Immature natural killer cell (primary cell): ENCODE data around the gene SAMD7. TPM values are rescaled to one million over a fixed set of nuclear protein-coding genes. Genes with fewer than 3 reads are reported as not detected.

Experiments used
- DNase-seq, 3 donors: peaks; one replicate each; pipeline ENCODE4 v3.0.0; 2022; ENCODE audit warnings: mixed read lengths in 1 of 3
- H3K27ac Mint-ChIP-seq, 6 donors: one replicate each; pipeline ENCODE4 v1.8.0; 2020; ENCODE audit warnings: mixed read lengths in 6 of 6, mild to moderate bottlenecking in 5 of 6, inconsistent platforms in 4 of 6, moderate library complexity in 3 of 6
- H3K27me3 Mint-ChIP-seq, 3 donors: one replicate each; pipeline ENCODE4 v1.8.0; 2020 to 2021; ENCODE audit warnings: low read depth in 3 of 3, mild to moderate bottlenecking in 3 of 3, mixed read lengths in 3 of 3, moderate library complexity in 3 of 3, inconsistent platforms in 1 of 3
- H3K36me3 Mint-ChIP-seq, 3 donors: one replicate each; pipeline ENCODE4 v1.8.0; 2020; ENCODE audit warnings: mixed read lengths in 3 of 3, inconsistent platforms in 2 of 3, mild to moderate bottlenecking in 2 of 3
- H3K4me1 Mint-ChIP-seq, 2 donors: one replicate each; pipeline ENCODE4 v1.8.0; 2020; ENCODE audit warnings: inconsistent platforms in 2 of 2, mild to moderate bottlenecking in 2 of 2, mixed read lengths in 2 of 2, moderate library complexity in 1 of 2
- H3K4me3 Mint-ChIP-seq, 5 donors: one replicate each; pipeline ENCODE4 v1.8.0; 2020; ENCODE audit warnings: mild to moderate bottlenecking in 5 of 5, mixed read lengths in 5 of 5, inconsistent platforms in 3 of 5, moderate library complexity in 3 of 5
- H3K9me3 Mint-ChIP-seq, 6 donors: one replicate each; pipeline ENCODE4 v1.8.0; 2020; ENCODE audit warnings: mild to moderate bottlenecking in 6 of 6, mixed read lengths in 6 of 6, inconsistent platforms in 4 of 6, moderate library complexity in 3 of 6
- polyA plus RNA-seq, 3 donors: library from polyadenylated mRNA; unstranded; fragments of 300-500 nt; fragmentation: Illumina TruSeq; gene quantifications; one replicate each; pipeline ENCODE4 v1.2.3, GENCODE V29; 2021

Gene SAMD7
- polyA plus RNA-seq, 3 donors from 2014 or later, result not detected

GRCh38 chr3:169931747-169932520 lies 20.6 kb downstream of the SAMD7 start:
- no peaks in the 10 kb centered on the region for H3K36me3 Mint-ChIP-seq
- no peak overlapping the region for H3K4me3 Mint-ChIP-seq
- H3K27ac Mint-ChIP-seq, result no peak overlapping the region
- DNase-seq, result no peak
- H3K9me3 Mint-ChIP-seq, result no peaks in the 10 kb centered on the region
- H3K4me1 Mint-ChIP-seq, result no peaks in the 10 kb centered on the region
- H3K27me3 Mint-ChIP-seq, result peaks cover 3 to 4% (median 4%) of the 10 kb centered on the region in 3 donors

- Mint-ChIP-seq H3K9me3 (no peaks in the 10 kb centered on the region), H3K4me3 (no peak overlapping the region), H3K27me3 (peaks cover 0 to 8% (median 3%) of the 10 kb centered on the region in 3 donors), H3K36me3 (no peaks in the 10 kb centered on the region), H3K27ac (no peak overlapping the region), H3K4me1 (no peaks in the 10 kb centered on the region)
- DNase-seq, result no peak
These were observed 27.9 kb downstream of the SAMD7 start for GRCh38 chr3:169939320-169939719.

GRCh38 chr3:169939751-169940150 lies 28.4 kb downstream of the SAMD7 start:
- Mint-ChIP-seq H3K27me3 (peaks cover 0 to 5% (median 3%) of the 10 kb centered on the region in 3 donors), H3K36me3 (no peaks in the 10 kb centered on the region), H3K27ac (no peak overlapping the region), H3K4me1 (no peaks in the 10 kb centered on the region), H3K4me3 (no peak overlapping the region), H3K9me3 (no peaks in the 10 kb centered on the region)
- DNase-seq, result no peak

DNA sequence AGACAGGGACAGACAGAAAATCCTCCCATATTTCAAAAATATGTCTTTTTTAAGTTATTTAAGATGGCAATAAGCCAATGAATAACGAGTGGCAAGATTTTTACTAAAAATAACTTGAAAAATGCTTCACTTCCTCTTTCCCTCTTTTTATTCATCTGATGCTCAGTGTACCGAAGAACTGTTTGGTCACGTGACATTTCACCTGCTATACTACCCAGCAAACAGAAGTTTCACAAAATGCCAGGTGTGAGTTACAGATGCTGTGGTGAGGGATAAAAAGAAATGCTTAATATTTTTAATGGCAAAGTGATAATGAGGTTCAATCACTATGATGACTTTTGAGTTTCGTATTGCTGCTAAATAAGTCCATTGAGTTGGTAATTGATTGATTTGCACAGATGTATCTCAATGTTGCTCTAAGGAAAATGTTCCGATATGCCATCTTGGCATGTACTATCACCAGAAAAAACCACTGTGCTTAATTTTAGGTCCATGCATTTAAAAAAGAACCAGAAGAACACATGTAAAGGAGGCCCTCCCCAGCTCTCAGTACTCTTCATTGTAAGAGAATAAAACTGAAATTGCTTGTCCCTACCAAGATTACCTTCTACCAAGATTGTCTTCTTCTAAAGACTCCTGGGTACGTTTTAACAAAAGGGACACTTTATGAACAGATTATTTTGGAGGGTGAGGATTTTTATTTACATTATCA lies 29.3 kb downstream of the SAMD7 start:
- no peak overlapping the region for H3K27ac Mint-ChIP-seq
- H3K4me3 Mint-ChIP-seq, result no peak overlapping the region
- no peaks in the 10 kb centered on the region for H3K9me3 Mint-ChIP-seq
- no peaks in the 10 kb centered on the region for H3K36me3 Mint-ChIP-seq
- DNase-seq, result no peak
- peaks cover 0 to 6% of the 10 kb centered on the region in 2 donors for H3K4me1 Mint-ChIP-seq
- H3K27me3 Mint-ChIP-seq, result peaks cover 0 to 5% (median 3%) of the 10 kb centered on the region in 3 donors

- no peak overlapping the region for H3K27ac Mint-ChIP-seq
- no peaks in the 10 kb centered on the region for H3K36me3 Mint-ChIP-seq
- DNase-seq, result no peak
- H3K4me1 Mint-ChIP-seq, result peaks cover 0 to 6% of the 10 kb centered on the region in 2 donors
- no peak overlapping the region for H3K4me3 Mint-ChIP-seq
- peaks cover 0 to 6% (median 3%) of the 10 kb centered on the region in 3 donors for H3K27me3 Mint-ChIP-seq
- H3K9me3 Mint-ChIP-seq, result no peaks in the 10 kb centered on the region
These were observed 33.9 kb downstream of the SAMD7 start for GRCh38 chr3:169945313-169945712.

- no peaks in the 10 kb centered on the region for H3K36me3 Mint-ChIP-seq
- no peaks in the 10 kb centered on the region for H3K9me3 Mint-ChIP-seq
- H3K27ac Mint-ChIP-seq, result no peak overlapping the region
- DNase-seq, result no peak
- H3K4me3 Mint-ChIP-seq, result no peak overlapping the region
- peaks cover 0 to 6% of the 10 kb centered on the region in 2 donors for H3K4me1 Mint-ChIP-seq
- H3K27me3 Mint-ChIP-seq, result peaks cover 0 to 6% (median 3%) of the 10 kb centered on the region in 3 donors
These were observed 35.0 kb downstream of the SAMD7 start for GRCh38 chr3:169946336-169946735.

- Mint-ChIP-seq H3K36me3 (no peaks in the 10 kb centered on the region), H3K27me3 (peaks cover 0 to 8% (median 0%) of the 10 kb centered on the region in 3 donors), H3K9me3 (no peaks in the 10 kb centered on the region), H3K4me1 (peaks cover 0 to 6% of the 10 kb centered on the region in 2 donors), H3K4me3 (no peak overlapping the region), H3K27ac (no peak overlapping the region)
- DNase-seq, result no peak
These were observed 37.4 kb downstream of the SAMD7 start for GRCh38 chr3:169948559-169949448.

- H3K36me3 Mint-ChIP-seq, result no peaks in the 10 kb centered on the region
- H3K9me3 Mint-ChIP-seq, result no peaks in the 10 kb centered on the region
- no peak overlapping the region for H3K27ac Mint-ChIP-seq
- H3K27me3 Mint-ChIP-seq, result peaks cover 6 to 15% (median 9%) of the 10 kb centered on the region in 3 donors
- DNase-seq, result no peak
- H3K4me1 Mint-ChIP-seq, result no peaks in the 10 kb centered on the region
- no peak overlapping the region for H3K4me3 Mint-ChIP-seq
These were observed 40.7 kb downstream of the SAMD7 start for GRCh38 chr3:169952045-169952444.

GRCh38 chr3:169953462-169954141 lies 42.2 kb downstream of the SAMD7 start:
- no peak overlapping the region for H3K4me3 Mint-ChIP-seq
- no peaks in the 10 kb centered on the region for H3K36me3 Mint-ChIP-seq
- H3K27ac Mint-ChIP-seq, result no peak overlapping the region
- no peaks in the 10 kb centered on the region for H3K4me1 Mint-ChIP-seq
- peaks cover 6 to 11% (median 9%) of the 10 kb centered on the region in 3 donors for H3K27me3 Mint-ChIP-seq
- no peak for DNase-seq
- peaks cover 0 to 2% (median 0%) of the 10 kb centered on the region in 6 donors for H3K9me3 Mint-ChIP-seq

DNA sequence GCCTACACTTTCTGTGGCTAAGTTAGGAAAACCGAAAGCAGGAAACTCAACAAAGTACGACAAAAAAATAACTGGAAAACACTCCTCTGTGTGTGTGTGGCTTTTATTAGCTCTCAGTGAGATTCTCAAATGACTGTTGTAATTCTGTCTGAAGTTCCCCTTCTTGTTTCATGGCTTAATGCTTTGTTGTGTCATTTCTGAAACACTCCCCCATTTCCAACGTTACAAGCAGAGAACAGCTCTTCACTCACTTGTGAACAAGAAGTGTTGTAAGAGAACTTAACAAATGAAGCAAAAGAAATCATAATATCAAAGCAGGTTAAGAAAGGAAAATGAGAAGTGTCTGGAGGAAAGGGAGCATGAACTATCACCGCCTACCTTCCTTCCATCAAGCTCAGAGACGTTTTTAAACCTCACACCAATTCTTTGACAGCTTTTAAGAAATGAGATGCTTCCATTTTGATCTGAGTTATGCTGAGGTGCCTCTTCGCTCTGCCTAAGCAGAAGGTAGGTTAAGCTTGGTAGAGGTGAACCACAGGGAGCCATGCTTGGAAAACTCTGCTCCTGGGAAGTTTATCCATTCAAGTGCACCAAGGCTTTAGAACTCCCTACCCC lies 42.9 kb downstream of the SAMD7 start:
- Mint-ChIP-seq H3K27me3 (peaks cover 6 to 11% (median 10%) of the 10 kb centered on the region in 3 donors), H3K27ac (no peak overlapping the region), H3K9me3 (peaks cover 0 to 2% (median 0%) of the 10 kb centered on the region in 6 donors), H3K36me3 (no peaks in the 10 kb centered on the region), H3K4me3 (no peak overlapping the region), H3K4me1 (no peaks in the 10 kb centered on the region)
- no peak for DNase-seq

GRCh38 chr3:169955406-169955805 lies 44.0 kb downstream of the SAMD7 start:
- Mint-ChIP-seq H3K4me3 (no peak overlapping the region), H3K27me3 (peaks cover 6 to 12% (median 10%) of the 10 kb centered on the region in 3 donors), H3K9me3 (peaks cover 0 to 2% (median 0%) of the 10 kb centered on the region in 6 donors), H3K27ac (no peak overlapping the region), H3K4me1 (no peaks in the 10 kb centered on the region), H3K36me3 (no peaks in the 10 kb centered on the region)
- DNase-seq, result no peak

- Mint-ChIP-seq H3K27ac (no peak overlapping the region), H3K4me3 (no peak overlapping the region), H3K9me3 (no peaks in the 10 kb centered on the region), H3K27me3 (peaks cover 4 to 19% (median 18%) of the 10 kb centered on the region in 3 donors), H3K36me3 (no peaks in the 10 kb centered on the region), H3K4me1 (peaks cover 29% of the 10 kb centered on the region in 2 donors)
- DNase-seq, result no peak
These were observed 52.8 kb downstream of the SAMD7 start for GRCh38 chr3:169964176-169964575.
